Endothelial cell of umbilical vein (primary cell): Measurements from ENCODE around the gene ZC3H6. TPM values are rescaled to one million over a fixed set of nuclear protein-coding genes. Genes with fewer than 3 reads are reported as not detected.

Experiments used
- BruUV-seq: library from RNA; stranded (reverse); fragments of 400-500 nt; replicated peaks from 2 replicates; lab custom pipeline; 2021; lab: Mats Ljungman, UMichigan
- CTCF ChIA-PET: fragments of 300-600, 350-600 bp; sonication (Branson Sonifier 250); formaldehyde crosslinking; loops from one replicate; lab custom pipeline; 2021; ENCODE audit warnings: antibody characterized with exemption, inconsistent platforms; lab: Charles Lee
- POLR2A ChIA-PET: fragments of 300-600, 350-600 bp; sonication (Branson Sonifier 250); formaldehyde crosslinking; loops from one replicate; lab custom pipeline; 2021; ENCODE audit warnings: antibody characterized with exemption, inconsistent platforms; lab: Charles Lee
- DNase-seq: peaks from one replicate; pipeline ENCODE4 v3.0.0-alpha.2; 2011; ENCODE audit warnings: low read depth, low spot score
- FAIRE-seq: peaks from 2 replicates; lab custom pipeline; 2011; peaks lifted over from hg19 to GRCh38; lab: Jason Lieb, UNC
- H2AFZ ChIP-seq: 2 replicates; pipeline ENCODE4 v1.6.0; 2012; ENCODE audit warnings: low read depth, low read length, control low read depth, inconsistent platforms
- H3K27ac ChIP-seq: 2 replicates; pipeline ENCODE4 v1.5.1; 2011; ENCODE audit warnings: low read depth, mild to moderate bottlenecking, control low read depth, low read length, moderate library complexity; ENCODE audit not compliant: insufficient read depth
- H3K27me3 ChIP-seq, 2 experiments: 2 replicates each; pipeline versions ENCODE4 v1.6.0 to v1.6.1; 2011; ENCODE audit warnings: low read length in 2 of 2, mixed read lengths in 1 of 2; ENCODE audit not compliant: control insufficient read depth in 2 of 2, insufficient read depth in 2 of 2
- H3K36me3 ChIP-seq, 2 experiments: 2 replicates in 1 of 2; 3 replicates in 1 of 2; pipeline ENCODE4 v1.5.1; 2011; ENCODE audit warnings: low read length in 2 of 2, mild to moderate bottlenecking in 1 of 2, moderate library complexity in 1 of 2; ENCODE audit not compliant: control insufficient read depth in 2 of 2, insufficient read depth in 2 of 2; ENCODE audit errors: extremely low read depth in 1 of 2
- H3K4me1 ChIP-seq: 3 replicates; pipeline ENCODE4 v1.5.1; 2011; ENCODE audit warnings: mild to moderate bottlenecking, low read length; ENCODE audit not compliant: control insufficient read depth, insufficient read depth; ENCODE audit errors: extremely low read depth
- H3K4me2 ChIP-seq: 2 replicates; pipeline ENCODE4 v1.6.1; 2011; ENCODE audit warnings: low read length, control low read depth, mixed read lengths; ENCODE audit not compliant: insufficient read depth
- H3K4me3 ChIP-seq, 3 experiments: fragments of 200-600 bp in 1 of 3; sonication (generic), shearing (Covaris generic) in 1 of 3; replicated peaks in 1 of 3; 2 replicates each; pipeline ENCODE4 v1.5.1; 2011 to 2016; ENCODE audit warnings: control low read depth in 3 of 3, low read length in 3 of 3, mild to moderate bottlenecking in 2 of 3, inconsistent platforms in 1 of 3, low read depth in 1 of 3, moderate library complexity in 1 of 3; ENCODE audit not compliant: insufficient read depth in 1 of 3
- H3K79me2 ChIP-seq: 2 replicates; pipeline ENCODE4 v1.6.0; 2012; ENCODE audit warnings: low read length, inconsistent platforms; ENCODE audit not compliant: control insufficient read depth, insufficient read depth
- H3K9ac ChIP-seq: replicated peaks from 2 replicates; pipeline ENCODE3; 2011; ENCODE audit warnings: low read length, control low read depth; ENCODE audit not compliant: insufficient read depth; ENCODE audit errors: extremely low read depth
- H3K9me1 ChIP-seq: replicated peaks from 3 replicates; pipeline ENCODE4 v1.6.0; 2011; ENCODE audit warnings: mild to moderate bottlenecking, low read length; ENCODE audit not compliant: control insufficient read depth, insufficient read depth; ENCODE audit errors: extremely low read depth
- H3K9me3 ChIP-seq: replicated peaks from 2 replicates; pipeline ENCODE4 v1.5.1; 2012; ENCODE audit warnings: low read length, inconsistent platforms; ENCODE audit not compliant: control insufficient read depth, insufficient read depth
- H4K20me1 ChIP-seq: replicated peaks from 2 replicates; pipeline ENCODE3; 2011; ENCODE audit warnings: mild to moderate bottlenecking, low read length; ENCODE audit not compliant: control insufficient read depth, insufficient read depth; ENCODE audit errors: extremely low read depth
- CTCF ChIP-seq, 2 donors: IDR thresholded peaks; 1 replicate in 1 of 2; 2 replicates in 1 of 2; pipeline ENCODE4 v1.5.1; 2011; ENCODE audit warnings: low read length in 2 of 2, mild to moderate bottlenecking in 2 of 2, moderate library complexity in 2 of 2, control low read depth in 1 of 2, inconsistent platforms in 1 of 2, low read depth in 1 of 2; ENCODE audit not compliant: insufficient read depth in 1 of 2; ENCODE audit errors: extremely low read depth in 1 of 2
- EZH2 ChIP-seq: IDR thresholded peaks from 2 replicates; pipeline ENCODE4 v1.6.1; 2012; ENCODE audit warnings: borderline replicate concordance, low read depth, mild to moderate bottlenecking, moderate library complexity, low read length, inconsistent platforms; ENCODE audit not compliant: severe bottlenecking
- FOS ChIP-seq: IDR thresholded peaks from 2 replicates; pipeline ENCODE4 v1.6.1; 2011; ENCODE audit warnings: mild to moderate bottlenecking, low read length, moderate library complexity, borderline replicate concordance; ENCODE audit not compliant: insufficient read depth
- GATA2 ChIP-seq: IDR thresholded peaks from 2 replicates; pipeline ENCODE4 v1.7.0; 2011; ENCODE audit warnings: low read depth, mild to moderate bottlenecking, moderate library complexity, mixed read lengths, low read length; ENCODE audit not compliant: insufficient read length, insufficient read depth
- JUN ChIP-seq: IDR thresholded peaks from 2 replicates; pipeline ENCODE4 v1.6.1; 2011; ENCODE audit warnings: borderline replicate concordance, low read depth; ENCODE audit not compliant: insufficient read length, insufficient read depth
- MAX ChIP-seq: IDR thresholded peaks from 2 replicates; pipeline ENCODE4 v1.6.1; 2011; ENCODE audit not compliant: insufficient read depth, insufficient read length
- MYC ChIP-seq: IDR thresholded peaks from one replicate; pipeline ENCODE4 v1.6.1; 2011; ENCODE audit warnings: mild to moderate bottlenecking, low read depth, low read length
- POLR2A ChIP-seq: IDR thresholded peaks from 2 replicates; pipeline ENCODE4 v1.6.1; 2012; ENCODE audit warnings: low read depth, mild to moderate bottlenecking, control low read depth, low read length
- POLR2AphosphoS5 ChIP-seq: IDR thresholded peaks from 2 replicates; pipeline ENCODE4 v1.6.1; 2012; ENCODE audit warnings: low read depth, mild to moderate bottlenecking, control low read depth, low read length, moderate library complexity; ENCODE audit not compliant: insufficient read depth
- dilution Hi-C: fragments of 300-500 bp; cut with MboI; formaldehyde crosslinking; loops from one replicate; pipeline ENCODE4 v1.15.0; 2019; ENCODE audit warnings: low sequenced_read_pairs; ENCODE audit not compliant: extremely low pct_ligation_motif_present
- intact Hi-C: fragments of 100-400 bp; cut with micrococcal nuclease; formaldehyde crosslinking; loops from one replicate; pipeline ENCODE4 v1.10.0; 2022
- polyA plus RNA-seq, 4 experiments: library from polyadenylated mRNA; depleted of rRNA in 3 of 4; stranded (reverse) in 3 of 4; unstranded in 1 of 4; fragments of >200 nt; gene quantifications; 2 replicates each; pipeline versions ENCODE4 v1.2.1 to v1.2.3, GENCODE V29; 2011 to 2012; ENCODE audit warnings: missing spikeins in 1 of 4
- total RNA-seq: library from RNA; stranded (reverse); gene quantifications from 2 replicates; pipeline ENCODE4 v1.2.3, GENCODE V29; 2021

Gene ZC3H6
- total and polyA plus RNA-seq, 2 donors (not counting 3 experiments of a cell fraction or from before 2014, with no cell fraction given), result 0.46 to 3.0 TPM

- Histone ChIP-seq H3K79me2 (no peaks in the 10 kb centered on the region), H3K4me3 (no peak overlapping the region), H2AFZ (no peak overlapping the region), H3K9me3 (no peaks in the 10 kb centered on the region), H3K4me1 (peaks cover 16% of the 10 kb centered on the region), H4K20me1 (no peaks in the 10 kb centered on the region), H3K36me3 (no peaks in the 10 kb centered on the region), H3K27me3 (no peaks in the 10 kb centered on the region), H3K9me1 (no peaks in the 10 kb centered on the region), H3K27ac (no peak overlapping the region), H3K4me2 (no peak overlapping the region), H3K9ac (no peak overlapping the region)
- no TSS peak for BruUV-seq
- ChIA-PET CTCF (interaction anchor here (1.3 to 3.3 kb wide), 3 partner anchors 11 to 35 kb away, joined by 3 to 12 read pairs (median 3); no protein-coding TSS in a partner anchor), POLR2A (interaction anchor here (0.5 kb wide), 1 partner anchor 174 kb away, joined by 4 read pairs; the partner anchor contains the start of gene FBLN7)
- FAIRE-seq (no peak), DNase-seq (no peak)
- dilution Hi-C loops (no loop called here), intact Hi-C loops (no loop called here)
- TF ChIP-seq MYC (no peak), MAX (no peak), GATA2 (no peak), POLR2AphosphoS5 (no peak), CTCF (IDR thresholded peaks at IDR 0.05; ENCODE audit: extremely low read depth in 1 of 2, insufficient read depth in 1 of 2, low read depth in 1 of 2, low read length in 2 of 2) (no peak), FOS (no peak), JUN (no peak), POLR2A (no peak), EZH2 (no peak)
Observed at GRCh38 chr2:112312821-112313220, 37.4 kb downstream of the ZC3H6 start.
